Pancreas (tissue), 10 donors: ENCODE results near the gene BCAP31. TPM values are rescaled to one million over a fixed set of nuclear protein-coding genes. Genes with fewer than 3 reads are reported as not detected.
A peak's percentile ranks its signal among the peaks of the same experiment; 100 is the strongest.
"Not testable (repeated sequence)": the region's sequence is repeated elsewhere in the genome, so short reads cannot be mapped to it uniquely, and the experiment has no call there.

Source experiments
- ATAC-seq, 4 donors: fragments of 200-7000 bp; cut with Tn5 transposase; one replicate each; pipeline versions ENCODE4 v1.8.0 to v1.9.1; 2020; ENCODE audit warnings: mild to moderate bottlenecking in 4 of 4, moderate library complexity in 4 of 4
- DNase-seq, 6 donors: peaks; one replicate each; pipeline ENCODE4 v3.0.0-alpha.2; 2020
- FAIRE-seq: peaks from 2 replicates; lab custom pipeline; 2012; peaks lifted over from hg19 to GRCh38; lab: Jason Lieb, UNC
- H3K27ac ChIP-seq, 4 donors: fragments of 200-600 bp; sonication (generic); 1 replicate in 3 of 4; 2 replicates in 1 of 4; pipeline versions ENCODE4 v1.5.0 to v1.8.0; 2020
- H3K27me3 ChIP-seq, 4 donors: fragments of 200-600 bp; one replicate each; pipeline ENCODE4 v1.8.0; 2021
- H3K36me3 ChIP-seq, 3 donors: fragments of 200-600 bp; sonication (generic) in 1 of 3; one replicate each; pipeline versions ENCODE4 v1.5.0 to v1.8.0; 2020 to 2021
- H3K4me1 ChIP-seq, 3 donors: fragments of 200-600 bp; one replicate each; pipeline ENCODE4 v1.8.0; 2021
- H3K4me3 ChIP-seq, 4 donors: fragments of 200-600 bp; sonication (generic) in 2 of 4; one replicate each; pipeline versions ENCODE4 v1.5.0 to v1.8.0; 2020 to 2021
- H3K9me3 ChIP-seq, 4 donors: fragments of 200-600 bp; one replicate each; pipeline ENCODE4 v1.8.0; 2021
- CTCF ChIP-seq, 4 donors: fragments of 200-600 bp; sonication (generic) in 3 of 4; IDR thresholded peaks; one replicate each; pipeline versions ENCODE4 v1.5.0 to v1.8.0; 2021; ENCODE audit warnings: antibody characterized with exemption in 4 of 4
- WGBS, 2 donors: extraction: QIAGEN DNeasy Blood & Tissue Kit; methylation state at CpG; one replicate each; pipeline ENCODE4 v1.1.7; 2013; 5-methylcytosine and 5-hydroxymethylcytosine counted together
- intact Hi-C, 3 donors: fragments of 100-400 bp; cut with DNase I; formaldehyde crosslinking; loops; one replicate each; pipeline versions ENCODE4 v1.11.1 to v1.14.2; 2022
- polyA plus RNA-seq, 2 donors: library from polyadenylated mRNA; stranded (reverse); fragments of 200-250 nt; gene quantifications; one replicate each; pipeline ENCODE4 v1.2.3, GENCODE V29; 2013
- total RNA-seq, 6 donors: library from RNA; stranded (reverse); fragmentation: NEBNext Ultra II Directional in 4 of 6; extraction: Animal tissue kit (Norgen Biotek cat#: 25700) in 4 of 6; gene quantifications; one replicate each; pipeline versions ENCODE4 v1.2.1 to v1.2.4, GENCODE V29; 2021 to 2023
- donor health status: healthy with polysubstance abuse.
- donor health status: DM: no; HTN: no; CAD: no; lungs with moderate emphysema.
- donor health status: DM: no; HTN: no; CAD: no.
- donor health status: control.
- donor health status: control.
- donor health status: Bipolar disorder and iron deficiency.
- donor health status: DM: yes; HTN: yes; CAD: no.
- donor health status: DM: no; HTN: no; CAD: no.
- donor health status: DM: no; HTN: no; CAD: no.
- donor health status: DM: yes; HTN: yes; CAD: no.

The BCAP31 gene
- total and polyA plus RNA-seq, 8 donors: 66.3 to 118 (median 85.6) TPM

DNA sequence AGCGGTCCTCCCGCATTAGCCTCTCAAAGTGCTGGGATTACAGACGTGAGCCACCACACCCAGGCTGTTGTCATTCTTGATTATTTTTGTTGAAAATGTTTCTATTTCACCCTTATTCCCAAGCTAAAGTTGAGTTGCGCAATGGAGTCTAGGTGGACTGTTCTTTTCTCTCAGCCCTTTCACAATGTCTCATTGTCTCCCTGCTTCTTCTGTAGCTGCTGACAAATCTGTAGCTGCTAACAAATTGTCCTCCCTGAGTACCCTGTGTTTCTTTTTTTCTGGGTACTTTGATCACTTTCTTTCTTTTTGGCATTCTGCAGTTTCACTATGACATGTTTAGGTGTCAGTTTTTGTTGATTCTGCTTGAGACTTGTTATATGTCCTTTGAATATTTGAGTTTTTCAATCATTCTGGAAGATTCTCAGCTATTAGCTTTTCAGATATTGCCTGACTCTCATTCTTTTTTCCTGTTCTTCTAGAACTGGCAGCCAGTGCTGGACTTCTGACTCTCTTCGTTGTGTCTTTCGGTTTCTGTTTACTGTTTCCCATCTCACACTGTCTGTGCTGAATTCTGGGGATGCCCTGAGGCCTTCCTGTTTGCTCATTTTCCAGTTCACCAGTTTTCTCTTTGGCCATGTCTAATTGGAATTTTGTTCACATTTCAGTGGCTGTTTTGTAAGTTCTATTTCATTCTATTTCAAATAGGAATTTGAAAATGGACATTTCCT, 7.1 kb upstream of the BCAP31 start:
- peaks cover 0 to 9% (median 0%) of the 10 kb centered on the region in 3 donors for H3K4me1 ChIP-seq
- no peak for TF ChIP-seq CTCF (IDR thresholded peaks at IDR 0.05)
- H3K27me3 ChIP-seq: no peaks in the 10 kb centered on the region
- FAIRE-seq (no peak), ATAC-seq (no peak), DNase-seq (no peak)
- intact Hi-C loops: no loop called here
- H3K27ac ChIP-seq: no peak overlapping the region
- H3K4me3 ChIP-seq: no peak overlapping the region
- H3K36me3 ChIP-seq: no peaks in the 10 kb centered on the region
- WGBS, 2 donors: 85 to 91% methylated on average over 6 of the region's 6 CpGs
- H3K9me3 ChIP-seq: no peaks in the 10 kb centered on the region

GRCh38 chrX:153730115-153730514, 5.9 kb upstream of the BCAP31 start:
- 89 to 92% methylated on average over 23 of the region's 23 CpGs for WGBS, 2 donors
- H3K9me3 ChIP-seq, H3K27me3 ChIP-seq, H3K4me3 ChIP-seq, FAIRE-seq, H3K4me1 ChIP-seq, ATAC-seq, DNase-seq, H3K27ac ChIP-seq, intact Hi-C loops, H3K36me3 ChIP-seq: not testable (repeated sequence)

- FAIRE-seq (no peak), ATAC-seq (no peak), DNase-seq (no peak)
- no peak for TF ChIP-seq CTCF (IDR thresholded peaks at IDR 0.05)
- Histone ChIP-seq H3K9me3 (no peaks in the 10 kb centered on the region), H3K27ac (no peak overlapping the region), H3K36me3 (no peaks in the 10 kb centered on the region), H3K27me3 (no peaks in the 10 kb centered on the region), H3K4me1 (peaks cover 0 to 9% (median 0%) of the 10 kb centered on the region in 3 donors), H3K4me3 (no peak overlapping the region)
- intact Hi-C loops: no loop called here
- 92% methylated on average over 23 of the region's 23 CpGs for WGBS, 2 donors
Measured at GRCh38 chrX:153728951-153729631, 4.9 kb upstream of the BCAP31 start.

- 59 to 62% methylated on average over 6 of the region's 6 CpGs for WGBS, 2 donors
- no peak overlapping the region for H3K4me3 ChIP-seq
- intact Hi-C loops: no loop called here
- ATAC-seq (no peak), FAIRE-seq (no peak), DNase-seq (peak in 1 of 6 donors; percentile 58)
- no peaks in the 10 kb centered on the region for H3K9me3 ChIP-seq
- TF ChIP-seq CTCF (IDR thresholded peaks at IDR 0.05): no peak
- no peaks in the 10 kb centered on the region for H3K36me3 ChIP-seq
- H3K27me3 ChIP-seq: no peaks in the 10 kb centered on the region
- H3K4me1 ChIP-seq: peaks cover 0 to 9% (median 0%) of the 10 kb centered on the region in 3 donors
- H3K27ac ChIP-seq: peak overlapping the region in 3 of 4 donors; percentile 69 to 82 (median 80)
Measured at GRCh38 chrX:153728095-153728494, 3.9 kb upstream of the BCAP31 start.

DNA sequence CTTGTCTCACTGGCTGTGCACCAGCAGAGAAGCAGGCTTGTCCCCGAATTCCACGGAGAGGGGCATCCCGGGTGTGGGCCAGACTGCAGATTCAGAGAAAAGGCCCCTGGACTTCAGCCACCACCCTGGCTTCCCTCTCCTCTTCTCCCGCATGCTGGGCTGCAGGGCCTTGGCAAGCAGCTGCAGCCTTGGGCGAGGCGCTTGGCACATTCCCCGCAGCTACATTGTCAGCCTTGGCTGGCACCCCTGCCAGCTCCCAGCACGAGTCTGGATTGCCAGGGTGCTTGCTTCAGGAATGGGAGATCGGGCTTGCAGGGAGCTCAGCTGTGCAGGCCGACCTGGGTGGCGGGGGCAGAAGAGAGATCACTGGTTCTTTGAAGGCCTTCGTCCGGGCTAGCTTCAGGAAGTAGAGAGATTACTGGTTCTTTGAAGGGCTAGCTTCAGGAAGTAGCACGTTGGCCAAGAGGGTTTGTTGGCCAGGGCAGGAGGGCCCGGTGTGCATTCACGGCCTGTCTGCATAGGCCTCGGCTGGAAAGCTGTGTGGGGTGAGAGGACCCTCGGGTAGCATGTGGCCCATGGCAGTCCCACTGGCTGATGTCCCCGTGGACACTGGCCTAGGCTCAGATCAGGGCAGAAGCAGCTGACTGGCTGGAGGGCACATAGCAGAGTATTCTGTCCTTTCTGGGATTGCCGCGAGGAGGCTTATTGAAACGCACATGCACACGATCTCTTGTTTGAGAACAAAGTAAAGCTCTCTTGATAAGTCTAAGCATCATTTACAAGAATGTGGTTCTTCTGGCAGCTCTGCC, 3.1 kb upstream of the BCAP31 start:
- peaks cover 0 to 9% (median 7%) of the 10 kb centered on the region in 3 donors for H3K4me1 ChIP-seq
- FAIRE-seq: no peak
- no peaks in the 10 kb centered on the region for H3K36me3 ChIP-seq
- DNase-seq: peak; percentile 73 to 92 (median 82)
- H3K27me3 ChIP-seq: no peaks in the 10 kb centered on the region
- TF ChIP-seq CTCF (IDR thresholded peaks at IDR 0.05): no peak
- no peaks in the 10 kb centered on the region for H3K9me3 ChIP-seq
- intact Hi-C loops: no loop called here
- peak overlapping the region in 1 of 4 donors; percentile 56 for H3K4me3 ChIP-seq
- H3K27ac ChIP-seq: peak overlapping the region; percentile 46 to 82 (median 74)
- 7 to 42% methylated on average over 23 of the region's 23 CpGs for WGBS, 2 donors
- peak; percentile 42 to 52 (median 46) for ATAC-seq
